ENCODE measurements around the gene TM9SF2.

DNA sequence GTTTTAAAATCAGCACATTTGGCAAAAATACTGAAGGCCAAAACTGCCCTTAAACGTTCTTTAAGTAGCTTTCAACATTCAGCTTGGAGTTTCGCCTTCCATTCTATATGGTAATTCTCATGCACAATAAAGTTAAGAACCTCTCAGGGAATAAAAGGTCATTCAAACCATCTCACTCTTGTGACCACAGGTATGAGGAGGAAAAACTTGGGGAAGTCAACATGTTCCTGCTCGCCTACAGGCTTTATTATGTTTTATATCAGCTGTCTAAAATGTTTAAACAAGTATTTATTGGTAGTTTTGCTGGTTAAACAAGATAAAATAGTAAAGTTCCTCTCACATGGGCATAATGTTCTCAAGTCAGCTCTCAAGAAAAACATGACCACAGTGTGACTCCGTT lies 19.9 kb upstream of the TM9SF2 start:
- TF ChIP-seq, protein P1, sequence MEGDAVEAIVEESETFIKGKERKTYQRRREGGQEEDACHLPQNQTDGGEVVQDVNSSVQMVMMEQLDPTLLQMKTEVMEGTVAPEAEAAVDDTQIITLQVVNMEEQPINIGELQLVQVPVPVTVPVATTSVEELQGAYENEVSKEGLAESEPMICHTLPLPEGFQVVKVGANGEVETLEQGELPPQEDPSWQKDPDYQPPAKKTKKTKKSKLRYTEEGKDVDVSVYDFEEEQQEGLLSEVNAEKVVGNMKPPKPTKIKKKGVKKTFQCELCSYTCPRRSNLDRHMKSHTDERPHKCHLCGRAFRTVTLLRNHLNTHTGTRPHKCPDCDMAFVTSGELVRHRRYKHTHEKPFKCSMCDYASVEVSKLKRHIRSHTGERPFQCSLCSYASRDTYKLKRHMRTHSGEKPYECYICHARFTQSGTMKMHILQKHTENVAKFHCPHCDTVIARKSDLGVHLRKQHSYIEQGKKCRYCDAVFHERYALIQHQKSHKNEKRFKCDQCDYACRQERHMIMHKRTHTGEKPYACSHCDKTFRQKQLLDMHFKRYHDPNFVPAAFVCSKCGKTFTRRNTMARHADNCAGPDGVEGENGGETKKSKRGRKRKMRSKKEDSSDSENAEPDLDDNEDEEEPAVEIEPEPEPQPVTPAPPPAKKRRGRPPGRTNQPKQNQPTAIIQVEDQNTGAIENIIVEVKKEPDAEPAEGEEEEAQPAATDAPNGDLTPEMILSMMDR (conservative IDR thresholded peaks at IDR 0.05) = no peak
- TF ChIP-seq ZFX (IDR thresholded peaks at IDR 0.05) = no peak

All from C4-2B (cell line).